Measurements from ENCODE around the gene PRKAR2A. TPM values are rescaled to one million over a fixed set of nuclear protein-coding genes. Genes with fewer than 3 reads are reported as not detected.

Gene PRKAR2A
- total and polyA plus RNA-seq, 11 donors: 10.6 to 71.6 (median 42.8) TPM

DNA sequence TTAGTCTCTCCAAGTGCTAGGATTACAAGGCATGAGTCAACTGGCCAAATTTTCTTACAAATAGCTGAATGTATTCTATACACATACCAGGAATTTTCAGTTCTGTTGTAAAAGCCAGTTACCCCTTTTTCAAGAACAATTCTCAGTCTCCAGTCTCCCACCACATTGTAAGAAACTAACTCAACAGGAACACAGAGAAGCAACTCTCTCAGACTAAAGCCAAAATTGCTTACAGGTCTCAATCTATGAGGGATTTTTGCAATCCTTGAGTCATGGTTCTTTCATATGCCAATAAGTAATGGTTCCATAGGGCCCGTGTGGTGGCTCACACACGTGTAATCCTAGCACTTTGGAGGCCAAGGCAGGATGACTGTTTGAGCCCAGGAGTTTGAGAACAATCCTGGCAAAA lies 139.2 kb downstream of the PRKAR2A start:
- 35 to 69% (median 42%) methylated on average over 2 of the region's 2 CpGs for WGBS, 4 donors
- Histone ChIP-seq H3K27ac (peak overlapping the region in 1 of 12 donors; percentile 2), H3K36me3 (peaks cover 0 to 87% (median 58%) of the 10 kb centered on the region in 9 donors), H3K4me3 (no peak overlapping the region), H3K27me3 (no peaks in the 10 kb centered on the region), H3K9me3 (no peaks in the 10 kb centered on the region), H3K4me1 (peaks cover 0 to 67% (median 25%) of the 10 kb centered on the region in 12 donors)
- intact Hi-C loops (cut with DNase I): no loop called here
- ATAC-seq: peak in 1 of 4 donors; percentile 24
- DNase-seq: no peak
- TF ChIP-seq, protein P1, sequence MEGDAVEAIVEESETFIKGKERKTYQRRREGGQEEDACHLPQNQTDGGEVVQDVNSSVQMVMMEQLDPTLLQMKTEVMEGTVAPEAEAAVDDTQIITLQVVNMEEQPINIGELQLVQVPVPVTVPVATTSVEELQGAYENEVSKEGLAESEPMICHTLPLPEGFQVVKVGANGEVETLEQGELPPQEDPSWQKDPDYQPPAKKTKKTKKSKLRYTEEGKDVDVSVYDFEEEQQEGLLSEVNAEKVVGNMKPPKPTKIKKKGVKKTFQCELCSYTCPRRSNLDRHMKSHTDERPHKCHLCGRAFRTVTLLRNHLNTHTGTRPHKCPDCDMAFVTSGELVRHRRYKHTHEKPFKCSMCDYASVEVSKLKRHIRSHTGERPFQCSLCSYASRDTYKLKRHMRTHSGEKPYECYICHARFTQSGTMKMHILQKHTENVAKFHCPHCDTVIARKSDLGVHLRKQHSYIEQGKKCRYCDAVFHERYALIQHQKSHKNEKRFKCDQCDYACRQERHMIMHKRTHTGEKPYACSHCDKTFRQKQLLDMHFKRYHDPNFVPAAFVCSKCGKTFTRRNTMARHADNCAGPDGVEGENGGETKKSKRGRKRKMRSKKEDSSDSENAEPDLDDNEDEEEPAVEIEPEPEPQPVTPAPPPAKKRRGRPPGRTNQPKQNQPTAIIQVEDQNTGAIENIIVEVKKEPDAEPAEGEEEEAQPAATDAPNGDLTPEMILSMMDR (IDR thresholded peaks at IDR 0.05): no peak
- TF ChIP-seq POLR2A (IDR thresholded peaks at IDR 0.05): no peak

DNA sequence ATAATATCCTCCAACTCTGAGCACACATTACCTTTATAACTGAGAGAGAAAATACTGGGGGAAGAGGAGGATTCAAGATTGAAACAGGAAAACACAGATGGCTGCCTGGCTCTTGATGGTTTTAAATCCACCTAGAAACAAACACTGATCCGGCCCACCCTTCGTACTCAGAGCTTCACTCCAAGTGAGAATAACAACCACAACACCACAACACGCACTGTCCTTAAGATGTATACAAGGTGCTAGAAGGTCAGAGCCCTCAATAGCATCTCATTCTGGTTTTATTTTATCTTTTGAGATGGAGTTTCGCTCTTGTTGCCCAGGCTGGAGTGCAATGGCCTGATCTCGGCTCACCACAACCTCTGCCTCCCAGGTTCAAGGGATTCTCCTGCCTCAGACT lies 140.5 kb downstream of the PRKAR2A start:
- H3K9me3 ChIP-seq: no peaks in the 10 kb centered on the region
- intact Hi-C loops (cut with DNase I): no loop called here
- peaks cover 0 to 66% (median 20%) of the 10 kb centered on the region in 12 donors for H3K4me1 ChIP-seq
- peaks cover 0 to 73% (median 51%) of the 10 kb centered on the region in 9 donors for H3K36me3 ChIP-seq
- DNase-seq (no peak), ATAC-seq (no peak)
- TF ChIP-seq POLR2A (IDR thresholded peaks at IDR 0.05): no peak
- TF ChIP-seq, protein P1 (IDR thresholded peaks at IDR 0.05): no peak
- no peak overlapping the region for H3K27ac ChIP-seq
- no peak overlapping the region for H3K4me3 ChIP-seq
- no peaks in the 10 kb centered on the region for H3K27me3 ChIP-seq
- 84 to 90% (median 85%) methylated on average over 5 of the region's 5 CpGs for WGBS, 4 donors

DNA sequence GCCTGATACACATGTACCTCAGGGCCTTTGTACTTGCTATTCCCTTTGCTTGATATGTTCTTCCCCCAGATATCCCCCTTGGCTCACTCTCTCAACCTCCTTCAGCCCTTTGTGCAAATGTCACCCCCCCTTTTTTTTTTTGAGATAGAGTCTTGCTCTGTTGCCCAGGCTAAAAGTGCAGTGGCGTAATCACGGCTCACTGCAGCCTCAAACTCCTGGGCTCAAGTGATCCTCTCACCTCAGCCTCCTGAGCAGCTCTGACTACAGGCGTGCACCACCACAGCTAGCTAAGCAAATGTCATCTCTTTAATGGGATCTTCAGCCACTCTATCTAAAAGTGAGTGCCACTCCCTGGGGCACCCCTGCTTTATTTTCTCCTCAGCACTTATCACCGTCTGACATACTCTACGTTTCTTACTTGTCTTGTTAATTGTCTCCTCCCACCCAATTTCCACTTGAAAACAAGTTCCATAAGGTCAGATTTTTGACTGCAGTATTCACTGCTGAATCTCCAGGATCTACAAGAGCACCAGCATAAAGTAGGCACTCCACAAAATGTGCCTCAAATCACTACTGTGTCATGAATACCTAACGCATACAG lies 145.3 kb downstream of the PRKAR2A start:
- WGBS, 4 donors: 81 to 89% (median 83%) methylated on average over 6 of the region's 6 CpGs
- H3K36me3 ChIP-seq: peaks cover 0 to 71% (median 38%) of the 10 kb centered on the region in 9 donors
- H3K4me3 ChIP-seq: no peak overlapping the region
- no peak overlapping the region for H3K27ac ChIP-seq
- DNase-seq (no peak), ATAC-seq (no peak)
- H3K27me3 ChIP-seq: no peaks in the 10 kb centered on the region
- H3K4me1 ChIP-seq: peaks cover 0 to 37% (median 12%) of the 10 kb centered on the region in 12 donors
- intact Hi-C loops (cut with DNase I): no loop called here
- no peaks in the 10 kb centered on the region for H3K9me3 ChIP-seq
- TF ChIP-seq, protein P1 (IDR thresholded peaks at IDR 0.05): no peak
- TF ChIP-seq POLR2A (IDR thresholded peaks at IDR 0.05): no peak

DNA sequence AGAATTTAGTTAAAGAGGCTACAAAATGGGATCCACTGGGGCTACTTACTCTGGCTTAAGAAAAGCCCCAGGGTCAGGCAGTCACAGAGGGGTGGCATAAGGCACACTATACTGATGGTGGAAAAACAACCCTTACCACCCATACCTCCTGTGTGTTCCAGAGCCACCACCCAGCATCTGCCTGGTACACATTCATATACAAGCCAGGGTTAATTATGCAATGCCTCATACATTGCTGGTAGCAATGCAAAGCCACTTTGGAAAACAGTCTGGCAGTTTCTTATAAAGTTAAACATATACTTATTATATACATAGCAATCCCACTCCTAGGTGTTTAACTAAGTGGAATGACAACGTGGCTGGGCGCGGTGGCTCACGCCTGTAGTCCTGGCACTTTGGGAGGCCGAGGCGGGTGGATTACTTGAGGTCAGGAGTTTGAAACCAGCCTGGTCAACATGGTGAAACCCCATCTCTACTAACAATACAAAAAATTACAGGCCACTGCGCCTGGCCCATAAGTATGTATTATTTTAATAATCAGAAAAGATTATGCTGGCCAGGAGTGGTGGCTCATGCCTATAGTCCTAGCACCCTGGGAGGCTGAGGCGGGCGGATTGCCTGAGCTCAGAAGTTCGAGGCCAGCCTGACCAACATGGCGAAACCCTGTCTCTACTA lies 146.8 kb downstream of the PRKAR2A start:
- 88 to 95% (median 94%) methylated on average over 11 of the region's 11 CpGs for WGBS, 4 donors
- H3K9me3 ChIP-seq: no peaks in the 10 kb centered on the region
- TF ChIP-seq, protein P1 (IDR thresholded peaks at IDR 0.05): no peak
- TF ChIP-seq POLR2A (IDR thresholded peaks at IDR 0.05): no peak
- H3K36me3 ChIP-seq: peaks cover 0 to 57% (median 24%) of the 10 kb centered on the region in 9 donors
- intact Hi-C loops (cut with DNase I): no loop called here
- no peak overlapping the region for H3K27ac ChIP-seq
- no peak for DNase-seq
- H3K27me3 ChIP-seq: no peaks in the 10 kb centered on the region
- no peak for ATAC-seq
- no peak overlapping the region for H3K4me3 ChIP-seq
- H3K4me1 ChIP-seq: peaks cover 0 to 41% (median 15%) of the 10 kb centered on the region in 12 donors
